ENCODE data around the gene ABCC8. TPM values are rescaled to one million over a fixed set of nuclear protein-coding genes. Genes with fewer than 3 reads are reported as not detected.

Gene ABCC8
- total and polyA plus RNA-seq, 9 of the 15 experiments (the other 6 are each of a cell fraction or from before 2014, with no cell fraction given) = not detected

DNA sequence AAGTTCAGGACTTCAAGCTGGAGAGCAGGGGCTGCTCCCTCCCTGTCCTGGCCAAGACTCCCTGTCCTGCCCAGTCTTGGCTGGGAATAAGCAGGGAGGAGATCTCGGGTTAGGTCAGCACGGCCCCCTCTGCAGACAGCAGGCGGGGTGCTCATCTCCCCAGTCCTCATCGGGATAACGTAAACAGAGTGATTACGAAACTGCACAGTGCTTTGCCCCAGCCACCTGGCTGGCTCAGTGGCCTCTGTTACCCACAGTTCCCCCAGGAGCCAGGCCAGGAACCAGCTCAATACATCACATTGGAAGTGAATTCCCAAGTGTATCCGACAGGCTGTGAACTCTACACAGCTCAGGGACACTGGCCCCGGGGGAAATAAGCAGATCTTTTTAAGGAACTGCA lies 45.5 kb downstream of the ABCC8 start (continued):
- TF ChIP-seq TAF7 (tag; IDR thresholded peaks at IDR 0.05) = no peak
- TF ChIP-seq, protein P1, sequence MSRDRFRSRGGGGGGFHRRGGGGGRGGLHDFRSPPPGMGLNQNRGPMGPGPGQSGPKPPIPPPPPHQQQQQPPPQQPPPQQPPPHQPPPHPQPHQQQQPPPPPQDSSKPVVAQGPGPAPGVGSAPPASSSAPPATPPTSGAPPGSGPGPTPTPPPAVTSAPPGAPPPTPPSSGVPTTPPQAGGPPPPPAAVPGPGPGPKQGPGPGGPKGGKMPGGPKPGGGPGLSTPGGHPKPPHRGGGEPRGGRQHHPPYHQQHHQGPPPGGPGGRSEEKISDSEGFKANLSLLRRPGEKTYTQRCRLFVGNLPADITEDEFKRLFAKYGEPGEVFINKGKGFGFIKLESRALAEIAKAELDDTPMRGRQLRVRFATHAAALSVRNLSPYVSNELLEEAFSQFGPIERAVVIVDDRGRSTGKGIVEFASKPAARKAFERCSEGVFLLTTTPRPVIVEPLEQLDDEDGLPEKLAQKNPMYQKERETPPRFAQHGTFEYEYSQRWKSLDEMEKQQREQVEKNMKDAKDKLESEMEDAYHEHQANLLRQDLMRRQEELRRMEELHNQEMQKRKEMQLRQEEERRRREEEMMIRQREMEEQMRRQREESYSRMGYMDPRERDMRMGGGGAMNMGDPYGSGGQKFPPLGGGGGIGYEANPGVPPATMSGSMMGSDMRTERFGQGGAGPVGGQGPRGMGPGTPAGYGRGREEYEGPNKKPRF (IDR thresholded peaks at IDR 0.05; ENCODE audit: low read depth, low read length) = no peak

DNA sequence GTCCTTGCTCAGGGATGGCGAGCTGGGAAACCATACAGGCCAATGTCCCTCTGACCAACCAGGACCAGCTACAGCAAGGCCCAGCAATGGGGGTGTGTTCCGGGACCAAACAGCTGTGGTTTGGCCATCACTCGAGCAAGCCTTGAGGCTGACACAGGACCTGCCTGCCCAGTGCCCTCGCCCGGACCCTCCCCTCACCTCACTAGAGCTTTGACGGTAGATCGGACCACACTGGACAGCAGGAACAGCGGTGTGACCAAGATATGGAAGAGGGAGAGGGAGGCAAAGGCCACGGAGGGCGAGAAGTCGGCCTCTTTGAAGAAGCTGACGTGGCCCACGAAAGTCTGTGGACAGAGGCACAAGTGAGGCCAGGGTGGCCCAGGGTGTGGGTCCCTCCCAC lies 46.0 kb downstream of the ABCC8 start:
- Histone ChIP-seq H3K27ac (ENCODE audit: extremely low read depth, low read depth, low read length) (no peak overlapping the region), H3K27me3 (ENCODE audit: control insufficient read depth in 2 of 2, insufficient read depth in 2 of 2, low read length in 2 of 2) (peaks cover 23 to 65% of the 10 kb centered on the region in 2 experiments; a peak in 3 of 5 replicates), H3K9ac (ENCODE audit: insufficient read depth in 1 of 2, low read depth in 2 of 2, low read length in 2 of 2) (0 out of 4 replicates have a peak overlapping the region, but pooled peaks of 1 of the 2 experiments have one; percentile 2), H4K20me1 (replicated peaks; ENCODE audit: control insufficient read depth, insufficient read depth, low read length) (0 out of 2 replicates have a peak, but pooled peaks cover 3% of the 10 kb centered on the region), H3K4me2 (ENCODE audit: insufficient read depth, low read length) (no peak overlapping the region), H3K36me3 (ENCODE audit: control insufficient read depth, insufficient read depth, low read length) (no peaks in the 10 kb centered on the region), H3K9me3 (replicated peaks; ENCODE audit: control insufficient read depth, insufficient read depth, low read depth, low read length) (no peaks in the 10 kb centered on the region), H3K4me1 (replicated peaks in 1 of 2; ENCODE audit: control insufficient read depth in 2 of 2, insufficient read depth in 2 of 2, low read length in 2 of 2) (no peaks in the 10 kb centered on the region; a peak in 1 of 5 replicates), H3K4me3 (no peak overlapping the region), H2AFZ (ENCODE audit: low read depth, low read length) (no peak overlapping the region), H3K79me2 (ENCODE audit: control insufficient read depth, insufficient read depth, low read length) (no peaks in the 10 kb centered on the region), H3K9me1 (ENCODE audit: control insufficient read depth, insufficient read depth, low read length) (no peaks in the 10 kb centered on the region)
- intact Hi-C loops (cut with micrococcal nuclease) = no loop called here
- DNase-seq (ENCODE audit: extremely low read depth in 1 of 4, low spot score in 3 of 4) (no peak), ATAC-seq (no peak), FAIRE-seq (no peak)
- TF ChIP-seq ZNF668 (CRISPR knock-in tag; IDR thresholded peaks at IDR 0.05) (no peak), CAMTA2 (CRISPR knock-in tag; conservative IDR thresholded peaks at IDR 0.05) (no peak), CXXC5 (CRISPR knock-in tag; IDR thresholded peaks at IDR 0.05) (no peak), CTBP1 (IDR thresholded peaks at IDR 0.05; ENCODE audit: borderline replicate concordance) (no peak), CBFB (CRISPR knock-in tag; IDR thresholded peaks at IDR 0.05) (no peak), SMARCA5 (IDR thresholded peaks at IDR 0.05) (no peak), NR2C1 (IDR thresholded peaks at IDR 0.05) (no peak), NR2C1 (tag; IDR thresholded peaks at IDR 0.05) (no peak), ZC3H11A (IDR thresholded peaks at IDR 0.05; ENCODE audit: low read depth, low read length) (no peak), MEF2A (IDR thresholded peaks at IDR 0.05; ENCODE audit: control insufficient read depth, low read depth, low read length) (no peak), PTTG1 (tag; IDR thresholded peaks at IDR 0.05; ENCODE audit: low read depth) (no peak), PML (IDR thresholded peaks at IDR 0.05; ENCODE audit: low read length) (no peak), EP400 (IDR thresholded peaks at IDR 0.05) (no peak), KDM2B (CRISPR knock-in tag; IDR thresholded peaks at IDR 0.05) (no peak), ZNF282 (CRISPR knock-in tag; IDR thresholded peaks at IDR 0.05) (no peak), NR4A1 (CRISPR knock-in tag; IDR thresholded peaks at IDR 0.05) (no peak), NR4A1 (tag; IDR thresholded peaks at IDR 0.05) (no peak), XRCC4 (IDR thresholded peaks at IDR 0.05; ENCODE audit: extremely low read depth, insufficient read depth, insufficient read length) (no peak), CREB1 (IDR thresholded peaks at IDR 0.05) (no peak), CREB1 (CRISPR knock-in tag; IDR thresholded peaks at IDR 0.05) (no peak), TEAD2 (tag; IDR thresholded peaks at IDR 0.05) (no peak)
- TF ChIP-seq, protein P2, sequence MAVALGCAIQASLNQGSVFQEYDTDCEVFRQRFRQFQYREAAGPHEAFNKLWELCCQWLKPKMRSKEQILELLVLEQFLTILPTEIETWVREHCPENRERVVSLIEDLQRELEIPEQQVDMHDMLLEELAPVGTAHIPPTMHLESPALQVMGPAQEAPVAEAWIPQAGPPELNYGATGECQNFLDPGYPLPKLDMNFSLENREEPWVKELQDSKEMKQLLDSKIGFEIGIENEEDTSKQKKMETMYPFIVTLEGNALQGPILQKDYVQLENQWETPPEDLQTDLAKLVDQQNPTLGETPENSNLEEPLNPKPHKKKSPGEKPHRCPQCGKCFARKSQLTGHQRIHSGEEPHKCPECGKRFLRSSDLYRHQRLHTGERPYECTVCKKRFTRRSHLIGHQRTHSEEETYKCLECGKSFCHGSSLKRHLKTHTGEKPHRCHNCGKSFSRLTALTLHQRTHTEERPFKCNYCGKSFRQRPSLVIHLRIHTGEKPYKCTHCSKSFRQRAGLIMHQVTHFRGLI (CRISPR knock-in tag; IDR thresholded peaks at IDR 0.05) = no peak
- ChIA-PET CTCF (ENCODE audit: low intra/inter-chr PET ratio) (no interaction called here), POLR2A (no interaction called here)
- in situ Hi-C loops (cut with MboI) = no loop called here
- WGBS (ENCODE audit: insufficient coverage, low coverage, missing lambda C conversion rate) = under 1% methylated on average over 13 of the region's 13 CpGs
- no TSS peak for BruUV-seq (replicated peaks)
